Transverse colon (tissue), 4 donors: ENCODE data around the gene MSH3. TPM values are rescaled to one million over a fixed set of nuclear protein-coding genes. Genes with fewer than 3 reads are reported as not detected.

Experiments
- DNase-seq: peaks from one replicate; pipeline ENCODE4 v3.0.0-alpha.2; 2019
- H3K27ac ChIP-seq, 4 donors: fragments of 200-600 bp; sonication (generic); 2 replicates each; pipeline ENCODE4 v1.5.1; 2016 to 2018; ENCODE audit warnings: inconsistent platforms in 4 of 4
- H3K27me3 ChIP-seq: fragments of 200-600 bp; sonication (generic); 2 replicates; pipeline ENCODE4 v1.5.1; 2017; ENCODE audit warnings: inconsistent platforms
- H3K36me3 ChIP-seq, 4 donors: fragments of 200-600 bp; sonication (generic); 2 replicates each; pipeline ENCODE4 v1.5.1; 2017 to 2019; ENCODE audit warnings: inconsistent platforms in 4 of 4
- H3K4me1 ChIP-seq, 4 donors: fragments of 200-600 bp; sonication (generic); 2 replicates each; pipeline ENCODE4 v1.5.1; 2017 to 2020; ENCODE audit warnings: inconsistent platforms in 4 of 4
- H3K4me3 ChIP-seq, 4 donors: fragments of 200-600 bp; sonication (generic); 1 replicate in 1 of 4; 2 replicates in 3 of 4; pipeline versions ENCODE4 v1.5.1 to v1.6.1; 2017 to 2019; ENCODE audit warnings: inconsistent platforms in 4 of 4
- H3K9me3 ChIP-seq, 2 donors: fragments of 200-600 bp; sonication (generic); 2 replicates each; pipeline ENCODE4 v1.5.1; 2017 to 2019; ENCODE audit warnings: inconsistent platforms in 2 of 2
- EP300 ChIP-seq: sonication (generic); formaldehyde crosslinking; IDR thresholded peaks from one replicate; pipeline ENCODE4 v1.6.1; 2017; ENCODE audit warnings: antibody characterized with exemption, low read depth
- POLR2A ChIP-seq: fragments of 450-650 bp; IDR thresholded peaks from one replicate; pipeline ENCODE4 v1.6.1; 2016; ENCODE audit warnings: antibody characterized with exemption, mild to moderate bottlenecking, moderate library complexity
- POLR2AphosphoS5 ChIP-seq, 3 donors: sonication (generic); formaldehyde crosslinking; IDR thresholded peaks; one replicate each; pipeline ENCODE4 v1.6.1; 2016; ENCODE audit warnings: antibody characterized with exemption in 3 of 3
- WGBS, 2 donors: methylation state at CpG; one replicate each; pipeline ENCODE4 v1.1.5; 2018; ENCODE audit warnings: low coverage in 1 of 2; 5-methylcytosine and 5-hydroxymethylcytosine counted together
- in situ Hi-C, 4 donors: fragments of 200-750 bp; cut with MboI; loops; one replicate each; pipeline versions ENCODE4 v1.15.0 to v1.15.1; 2017; ENCODE audit warnings: low sequenced_read_pairs in 3 of 4, low pct_ligation_motif_present in 1 of 4, low pct_unique_long_range_greater_than_20kb in 1 of 4
- intact Hi-C: fragments of 100-400 bp; cut with DNase I; formaldehyde crosslinking; loops from one replicate; pipeline ENCODE4 v1.15.1; 2023; ENCODE audit warnings: low total_unique reads
- total RNA-seq, 4 donors: library from RNA; depleted of rRNA; stranded (reverse); fragments of >200 nt; gene quantifications; one replicate each; pipeline ENCODE4 v1.1.0, GENCODE V29; 2016
- TF ChIP-seq, protein P1 (sequence below), 5 experiments: fragments of 200-600 bp in 3 of 5; fragments of 450-650 bp in 2 of 5; sonication (generic) in 3 of 5; IDR thresholded peaks; 1 replicate in 2 of 5; 2 replicates in 3 of 5; pipeline ENCODE4 v1.5.1; 2016 to 2017; ENCODE audit warnings: antibody characterized with exemption in 5 of 5, inconsistent platforms in 3 of 5, mild to moderate bottlenecking in 2 of 5, moderate library complexity in 1 of 5

Gene MSH3
- total RNA-seq, 4 donors from 2014 or later = 6.4 to 22.2 (median 17.2) TPM

DNA sequence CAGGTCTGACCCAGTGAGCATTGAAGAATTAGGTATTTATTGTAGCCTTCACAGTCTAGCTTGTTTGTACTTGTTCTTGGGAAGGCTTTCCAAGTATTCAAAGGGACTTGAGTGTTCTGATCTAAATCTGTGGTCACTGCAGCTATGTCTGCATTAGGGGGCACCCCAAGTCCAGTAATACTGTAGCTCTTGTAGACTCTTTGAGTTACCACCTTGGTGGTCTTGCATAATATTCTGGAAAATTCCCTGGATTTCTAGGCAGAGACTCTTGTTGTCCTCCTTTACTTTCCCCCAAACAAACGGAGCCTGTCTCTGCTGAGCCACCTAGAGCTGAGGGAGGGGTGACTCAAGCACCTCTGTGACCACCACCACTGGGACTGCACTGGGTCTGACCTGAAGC, 149.9 kb downstream of the MSH3 start:
- Histone ChIP-seq H3K27me3 (no peaks in the 10 kb centered on the region), H3K36me3 (peaks cover 0 to 13% (median 0%) of the 10 kb centered on the region in 4 donors), H3K4me3 (no peak overlapping the region), H3K4me1 (no peaks in the 10 kb centered on the region), H3K9me3 (no peaks in the 10 kb centered on the region), H3K27ac (no peak overlapping the region)
- intact Hi-C loops = no loop called here
- 89% methylated on average over 1 of the region's 1 CpG; no CpG with 5 or more reads in 1 of the 2 donors for WGBS, 2 donors
- TF ChIP-seq EP300 = no peak
- TF ChIP-seq POLR2A = no peak
- TF ChIP-seq POLR2AphosphoS5 (IDR thresholded peaks at IDR 0.05) = no peak
- TF ChIP-seq, protein P1, sequence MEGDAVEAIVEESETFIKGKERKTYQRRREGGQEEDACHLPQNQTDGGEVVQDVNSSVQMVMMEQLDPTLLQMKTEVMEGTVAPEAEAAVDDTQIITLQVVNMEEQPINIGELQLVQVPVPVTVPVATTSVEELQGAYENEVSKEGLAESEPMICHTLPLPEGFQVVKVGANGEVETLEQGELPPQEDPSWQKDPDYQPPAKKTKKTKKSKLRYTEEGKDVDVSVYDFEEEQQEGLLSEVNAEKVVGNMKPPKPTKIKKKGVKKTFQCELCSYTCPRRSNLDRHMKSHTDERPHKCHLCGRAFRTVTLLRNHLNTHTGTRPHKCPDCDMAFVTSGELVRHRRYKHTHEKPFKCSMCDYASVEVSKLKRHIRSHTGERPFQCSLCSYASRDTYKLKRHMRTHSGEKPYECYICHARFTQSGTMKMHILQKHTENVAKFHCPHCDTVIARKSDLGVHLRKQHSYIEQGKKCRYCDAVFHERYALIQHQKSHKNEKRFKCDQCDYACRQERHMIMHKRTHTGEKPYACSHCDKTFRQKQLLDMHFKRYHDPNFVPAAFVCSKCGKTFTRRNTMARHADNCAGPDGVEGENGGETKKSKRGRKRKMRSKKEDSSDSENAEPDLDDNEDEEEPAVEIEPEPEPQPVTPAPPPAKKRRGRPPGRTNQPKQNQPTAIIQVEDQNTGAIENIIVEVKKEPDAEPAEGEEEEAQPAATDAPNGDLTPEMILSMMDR (IDR thresholded peaks at IDR 0.05) = no peak
- in situ Hi-C loops = no loop called here
- no peak for DNase-seq

DNA sequence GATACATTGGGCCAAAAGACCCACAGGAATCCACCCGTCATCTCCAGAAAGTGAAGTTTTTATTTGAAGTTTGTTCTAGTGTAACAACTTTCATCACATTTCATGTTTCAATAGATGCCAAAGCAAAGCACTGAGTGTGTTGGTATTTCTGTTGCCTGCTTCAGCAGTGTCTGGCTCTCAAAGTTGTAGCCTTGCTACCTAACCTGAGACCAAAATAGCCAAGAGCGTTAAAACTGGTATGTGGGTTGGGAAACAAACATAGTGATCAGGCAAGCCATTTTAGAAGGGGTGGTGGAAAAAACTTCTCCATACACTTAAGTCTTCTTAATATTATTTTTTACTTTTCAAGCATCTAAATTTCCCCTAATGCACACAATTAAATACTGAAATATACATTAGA, 150.6 kb downstream of the MSH3 start:
- Histone ChIP-seq H3K4me1 (no peaks in the 10 kb centered on the region), H3K27ac (no peak overlapping the region), H3K27me3 (no peaks in the 10 kb centered on the region), H3K4me3 (no peak overlapping the region), H3K36me3 (peaks cover 0 to 13% (median 0%) of the 10 kb centered on the region in 4 donors), H3K9me3 (no peaks in the 10 kb centered on the region)
- TF ChIP-seq, protein P1 (IDR thresholded peaks at IDR 0.05) = no peak
- no peak for TF ChIP-seq POLR2A
- no peak for TF ChIP-seq EP300
- no peak for TF ChIP-seq POLR2AphosphoS5 (IDR thresholded peaks at IDR 0.05)
- 97 to 100% methylated on average over 1 to 2 of the region's 2 CpGs for WGBS, 2 donors
- in situ Hi-C loops = no loop called here
- no peak for DNase-seq
- intact Hi-C loops = no loop called here

DNA sequence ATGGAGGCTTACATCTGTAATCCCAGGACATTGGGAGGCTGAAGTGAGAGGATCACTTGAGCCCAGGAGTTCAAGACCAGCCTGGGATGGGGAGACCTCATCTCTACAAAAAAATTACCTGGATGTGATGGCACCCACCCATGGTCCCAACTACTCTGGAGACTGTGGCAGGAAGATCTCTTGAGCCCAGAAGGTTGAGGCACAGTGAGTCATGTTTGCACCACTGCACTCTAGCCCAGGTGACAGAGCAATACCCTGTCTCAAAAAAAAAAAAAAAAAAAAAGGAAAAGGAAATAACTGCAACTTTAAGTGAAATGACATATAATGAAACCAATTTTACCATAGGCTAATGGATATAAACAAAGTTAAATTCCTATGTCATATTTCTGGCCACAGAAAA, 152.5 kb downstream of the MSH3 start:
- Histone ChIP-seq H3K9me3 (no peaks in the 10 kb centered on the region), H3K4me1 (no peaks in the 10 kb centered on the region), H3K4me3 (no peak overlapping the region), H3K27me3 (no peaks in the 10 kb centered on the region), H3K27ac (no peak overlapping the region), H3K36me3 (peaks cover 0 to 13% (median 0%) of the 10 kb centered on the region in 4 donors)
- no peak for DNase-seq
- in situ Hi-C loops (no loop called here), intact Hi-C loops (no loop called here)
- TF ChIP-seq, protein P1 (IDR thresholded peaks at IDR 0.05) = no peak
- no peak for TF ChIP-seq EP300
- no peak for TF ChIP-seq POLR2A

DNA sequence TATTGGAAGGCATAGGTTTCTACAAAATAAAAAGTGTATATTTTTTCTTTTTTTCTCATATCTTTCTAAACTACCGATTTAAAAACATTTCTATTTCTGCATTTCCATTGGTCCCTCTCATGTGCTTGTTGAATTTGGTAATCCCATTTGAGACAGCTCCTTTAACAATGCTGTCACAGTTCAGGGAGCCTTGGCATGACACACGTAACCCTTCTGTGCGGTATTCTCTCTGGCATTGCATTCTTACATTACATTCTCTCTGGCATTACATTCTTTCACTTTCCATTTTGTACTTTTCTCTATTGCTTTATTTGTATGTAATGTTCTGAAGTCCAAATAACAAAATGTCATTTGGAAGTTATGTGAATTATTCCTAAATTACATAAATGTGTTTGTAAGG, 155.0 kb downstream of the MSH3 start:
- H3K27ac ChIP-seq = no peak overlapping the region
- no peaks in the 10 kb centered on the region for H3K9me3 ChIP-seq
- intact Hi-C loops (no loop called here), in situ Hi-C loops (no loop called here)
- no peak for TF ChIP-seq EP300
- no peak for TF ChIP-seq POLR2AphosphoS5 (IDR thresholded peaks at IDR 0.05)
- TF ChIP-seq, protein P1 (IDR thresholded peaks at IDR 0.05) = no peak
- no peak for TF ChIP-seq POLR2A
- H3K4me3 ChIP-seq = no peak overlapping the region
- no peak for DNase-seq
- peaks cover 0 to 9% (median 1%) of the 10 kb centered on the region in 4 donors for H3K36me3 ChIP-seq
- WGBS, 2 donors = 93 to 100% methylated on average over 3 of the region's 3 CpGs
- H3K27me3 ChIP-seq = no peaks in the 10 kb centered on the region
- no peaks in the 10 kb centered on the region for H3K4me1 ChIP-seq
